Gastrocnemius medialis (tissue), 4 donors: ENCODE results near the gene ZNF599.

Experiments used
- POLR2A ChIP-seq, 2 donors: fragments of 450-650 bp; IDR thresholded peaks; one replicate each; pipeline ENCODE4 v1.6.1; 2017; ENCODE audit warnings: antibody characterized with exemption in 2 of 2, mild to moderate bottlenecking in 2 of 2, moderate library complexity in 2 of 2
- TF ChIP-seq, protein P1 (sequence below), 5 experiments: fragments of 450-650 bp in 3 of 5; fragments of 200-600 bp in 2 of 5; sonication (generic) in 2 of 5; IDR thresholded peaks in 4 of 5; conservative IDR thresholded peaks in 1 of 5; 1 replicate in 4 of 5; 2 replicates in 1 of 5; pipeline ENCODE4 v1.5.1; 2016 to 2019; ENCODE audit warnings: antibody characterized with exemption in 5 of 5, mild to moderate bottlenecking in 3 of 5, moderate library complexity in 3 of 5

DNA sequence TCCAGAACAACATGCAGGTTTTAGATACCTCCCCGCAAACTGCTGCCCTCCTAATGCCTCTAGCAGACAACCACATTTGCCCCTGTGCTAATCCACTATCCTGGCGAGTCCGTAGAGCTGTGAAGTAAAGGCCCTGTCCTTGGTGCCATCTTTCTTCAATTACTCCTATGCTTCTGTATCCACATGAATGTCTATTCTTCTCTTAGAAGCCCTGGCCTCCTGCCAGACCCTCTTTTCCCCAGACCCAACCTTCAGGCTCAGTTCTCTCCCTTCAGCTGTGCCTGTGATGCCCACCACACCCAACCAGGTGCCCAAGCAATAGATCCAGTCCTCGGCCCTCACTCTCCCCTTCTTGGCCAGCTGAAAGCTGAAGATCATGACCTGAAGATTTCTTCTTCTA, 31.1 kb upstream of the ZNF599 start:
- TF ChIP-seq, protein P1, sequence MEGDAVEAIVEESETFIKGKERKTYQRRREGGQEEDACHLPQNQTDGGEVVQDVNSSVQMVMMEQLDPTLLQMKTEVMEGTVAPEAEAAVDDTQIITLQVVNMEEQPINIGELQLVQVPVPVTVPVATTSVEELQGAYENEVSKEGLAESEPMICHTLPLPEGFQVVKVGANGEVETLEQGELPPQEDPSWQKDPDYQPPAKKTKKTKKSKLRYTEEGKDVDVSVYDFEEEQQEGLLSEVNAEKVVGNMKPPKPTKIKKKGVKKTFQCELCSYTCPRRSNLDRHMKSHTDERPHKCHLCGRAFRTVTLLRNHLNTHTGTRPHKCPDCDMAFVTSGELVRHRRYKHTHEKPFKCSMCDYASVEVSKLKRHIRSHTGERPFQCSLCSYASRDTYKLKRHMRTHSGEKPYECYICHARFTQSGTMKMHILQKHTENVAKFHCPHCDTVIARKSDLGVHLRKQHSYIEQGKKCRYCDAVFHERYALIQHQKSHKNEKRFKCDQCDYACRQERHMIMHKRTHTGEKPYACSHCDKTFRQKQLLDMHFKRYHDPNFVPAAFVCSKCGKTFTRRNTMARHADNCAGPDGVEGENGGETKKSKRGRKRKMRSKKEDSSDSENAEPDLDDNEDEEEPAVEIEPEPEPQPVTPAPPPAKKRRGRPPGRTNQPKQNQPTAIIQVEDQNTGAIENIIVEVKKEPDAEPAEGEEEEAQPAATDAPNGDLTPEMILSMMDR (IDR thresholded peaks at IDR 0.05 in 4 of 5, conservative IDR thresholded peaks at IDR 0.05 in 1 of 5) = no peak
- no peak for TF ChIP-seq POLR2A (IDR thresholded peaks at IDR 0.05)
